Measurements from ENCODE around the gene PRPF40B.

The PRPF40B gene

DNA sequence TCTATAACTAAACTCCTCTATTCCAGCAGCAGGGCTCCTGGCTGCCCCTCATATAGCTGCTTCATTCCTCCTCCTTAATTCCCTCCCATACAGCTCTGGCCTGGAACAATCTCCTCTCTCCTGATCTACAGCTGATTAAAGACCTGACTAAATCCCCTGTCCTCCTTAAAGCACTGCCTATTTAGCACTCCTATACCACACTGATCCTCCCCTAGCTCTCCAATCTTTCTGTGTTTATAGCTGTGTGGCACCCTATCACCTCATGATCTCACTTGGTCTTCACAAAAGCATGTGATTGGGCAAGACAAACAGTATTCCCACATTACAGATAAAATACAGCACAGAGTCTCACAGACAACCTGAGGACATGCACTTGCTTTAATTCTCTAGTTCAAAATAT lies 66.4 kb downstream of the PRPF40B start:
- H3K4me3 ChIP-seq (ENCODE audit: low read depth, low read length): no peak overlapping the region

GRCh38 chr12:49692851-49693250 lies 69.5 kb downstream of the PRPF40B start:
- TF ChIP-seq, protein P1, sequence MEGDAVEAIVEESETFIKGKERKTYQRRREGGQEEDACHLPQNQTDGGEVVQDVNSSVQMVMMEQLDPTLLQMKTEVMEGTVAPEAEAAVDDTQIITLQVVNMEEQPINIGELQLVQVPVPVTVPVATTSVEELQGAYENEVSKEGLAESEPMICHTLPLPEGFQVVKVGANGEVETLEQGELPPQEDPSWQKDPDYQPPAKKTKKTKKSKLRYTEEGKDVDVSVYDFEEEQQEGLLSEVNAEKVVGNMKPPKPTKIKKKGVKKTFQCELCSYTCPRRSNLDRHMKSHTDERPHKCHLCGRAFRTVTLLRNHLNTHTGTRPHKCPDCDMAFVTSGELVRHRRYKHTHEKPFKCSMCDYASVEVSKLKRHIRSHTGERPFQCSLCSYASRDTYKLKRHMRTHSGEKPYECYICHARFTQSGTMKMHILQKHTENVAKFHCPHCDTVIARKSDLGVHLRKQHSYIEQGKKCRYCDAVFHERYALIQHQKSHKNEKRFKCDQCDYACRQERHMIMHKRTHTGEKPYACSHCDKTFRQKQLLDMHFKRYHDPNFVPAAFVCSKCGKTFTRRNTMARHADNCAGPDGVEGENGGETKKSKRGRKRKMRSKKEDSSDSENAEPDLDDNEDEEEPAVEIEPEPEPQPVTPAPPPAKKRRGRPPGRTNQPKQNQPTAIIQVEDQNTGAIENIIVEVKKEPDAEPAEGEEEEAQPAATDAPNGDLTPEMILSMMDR (IDR thresholded peaks at IDR 0.05; ENCODE audit: borderline replicate concordance, insufficient read depth, low read depth, low read length): no peak
- no peak overlapping the region for H3K4me3 ChIP-seq (ENCODE audit: low read depth, low read length)

More for the DNA sequence above, 66.4 kb downstream of the PRPF40B start:
- TF ChIP-seq, protein P1 (IDR thresholded peaks at IDR 0.05; ENCODE audit: borderline replicate concordance, insufficient read depth, low read depth, low read length): no peak

GRCh38 chr12:49693931-49694444 lies 70.6 kb downstream of the PRPF40B start:
- no peak overlapping the region for H3K4me3 ChIP-seq (ENCODE audit: low read depth, low read length)
- TF ChIP-seq, protein P1 (IDR thresholded peaks at IDR 0.05; ENCODE audit: borderline replicate concordance, insufficient read depth, low read depth, low read length): no peak
